ENCODE data around the gene EGFL8.
"Not testable (repeated sequence)": the region's sequence is repeated elsewhere in the genome, so short reads cannot be mapped to it uniquely, and the experiment has no call there.

The EGFL8 gene

DNA sequence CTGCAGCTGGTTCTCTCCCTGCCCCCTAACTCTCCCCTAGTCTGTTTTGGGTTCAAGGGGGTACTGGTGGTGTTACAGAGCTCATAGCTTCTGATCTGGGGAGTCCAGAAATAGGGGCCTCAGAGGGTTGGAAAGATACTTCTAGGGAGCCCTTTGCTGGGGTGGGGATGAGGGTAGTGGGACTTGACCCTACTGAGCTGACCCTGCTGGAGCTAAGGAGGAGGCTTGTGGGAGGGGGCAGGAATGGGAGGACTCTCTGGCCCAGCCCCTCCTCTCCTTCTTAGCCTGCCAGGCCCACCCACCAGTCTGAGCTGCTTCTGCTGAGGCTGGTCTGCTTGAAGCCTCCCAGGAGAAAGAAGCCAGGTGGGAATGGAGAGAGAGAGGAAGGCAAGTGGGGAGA is at the start of gene EGFL8:
Gene EGFL8, plus strand, starts transcription at position 301 of the 400 bp plus-strand sequence. CDS start 1,571 bp downstream, outside the sequence.
- no peak for DNase-seq

- no peak for DNase-seq
These were observed 49.6 kb upstream of the EGFL8 start for GRCh38 chr6:32114796-32115195.

DNA sequence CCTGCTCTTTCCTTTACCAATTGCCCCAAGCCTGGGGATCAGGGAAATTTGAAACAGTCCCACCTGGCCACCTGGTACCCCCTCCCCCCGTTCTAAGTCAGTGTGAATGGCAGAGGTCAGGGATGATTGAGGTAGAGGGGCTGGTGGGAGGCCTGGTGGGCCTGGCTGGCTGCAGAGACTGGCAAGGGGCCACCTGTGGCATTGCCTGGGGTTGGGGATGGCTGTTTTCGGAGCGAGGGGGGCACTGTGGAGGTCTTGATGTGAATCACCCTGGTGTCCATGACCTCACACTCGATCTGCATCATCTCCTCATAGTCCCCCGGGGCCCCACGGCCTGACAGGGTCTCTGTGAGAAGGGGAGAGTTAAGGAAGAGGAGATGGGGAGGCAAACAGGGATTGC is 48.8 kb upstream of the EGFL8 start:
- DNase-seq: no peak

GRCh38 chr6:32116674-32117073 is 47.7 kb upstream of the EGFL8 start:
- no peak for DNase-seq

DNA sequence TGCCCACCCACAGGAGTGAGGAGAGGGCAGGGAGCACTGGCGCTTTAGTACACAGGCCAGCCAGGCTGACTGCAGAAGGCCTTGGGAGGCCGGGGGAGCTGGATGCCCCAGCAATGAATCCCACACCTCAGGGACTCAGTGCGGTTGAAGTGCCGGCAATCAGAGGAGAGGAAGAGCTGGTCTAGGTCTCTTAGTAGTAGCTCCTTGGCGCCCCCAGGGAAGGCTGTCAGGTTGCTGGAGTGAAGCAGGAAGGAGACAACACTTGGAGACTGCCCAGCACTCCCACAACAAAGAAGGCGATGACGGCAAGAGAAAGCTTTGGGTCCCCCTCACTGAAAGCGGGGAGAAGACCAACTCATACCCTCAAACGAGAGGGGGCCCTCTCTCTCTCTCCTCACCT is 46.9 kb upstream of the EGFL8 start:
- DNase-seq: no peak

DNA sequence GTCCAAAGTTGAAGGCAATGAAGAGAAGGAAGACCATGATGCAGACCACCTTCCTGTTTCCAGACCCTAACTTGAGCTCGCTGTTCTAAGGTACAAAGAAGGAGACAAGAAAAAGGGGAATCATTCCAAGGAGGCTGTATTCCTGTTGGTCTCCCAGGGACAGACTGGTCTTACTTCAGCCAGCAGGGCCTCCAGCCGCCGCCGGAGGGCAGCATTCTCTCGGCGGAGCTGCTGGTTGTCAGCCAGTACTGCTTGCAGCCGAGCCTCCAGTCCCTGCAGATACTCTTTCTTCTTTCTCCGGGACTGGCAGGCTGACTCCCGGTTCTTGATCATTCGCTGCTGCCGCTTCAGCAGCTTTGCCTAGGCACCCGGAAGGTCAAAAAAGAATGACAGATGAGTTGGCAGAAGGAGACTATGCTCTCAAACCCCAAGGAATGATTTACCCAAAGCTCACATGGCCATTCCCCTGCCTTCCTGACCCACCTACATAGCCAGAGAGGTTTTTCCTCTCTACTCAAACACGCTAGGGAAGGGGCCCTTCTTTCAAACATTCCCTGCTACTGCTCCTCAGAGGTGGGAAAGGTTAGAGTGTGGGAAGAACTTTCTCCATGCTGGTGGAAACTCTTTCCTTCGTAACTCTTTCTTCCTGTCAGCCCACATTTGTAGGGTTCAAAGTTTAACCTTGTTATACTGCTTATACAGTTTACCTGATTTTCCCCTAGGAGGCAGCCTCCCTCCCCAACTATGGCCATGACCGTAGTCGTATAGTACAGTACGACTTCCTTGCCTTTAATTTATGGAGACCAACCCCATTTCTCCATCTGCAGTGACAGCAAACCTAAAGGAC is 45.4 kb upstream of the EGFL8 start:
- DNase-seq: peak; percentile 71

DNA sequence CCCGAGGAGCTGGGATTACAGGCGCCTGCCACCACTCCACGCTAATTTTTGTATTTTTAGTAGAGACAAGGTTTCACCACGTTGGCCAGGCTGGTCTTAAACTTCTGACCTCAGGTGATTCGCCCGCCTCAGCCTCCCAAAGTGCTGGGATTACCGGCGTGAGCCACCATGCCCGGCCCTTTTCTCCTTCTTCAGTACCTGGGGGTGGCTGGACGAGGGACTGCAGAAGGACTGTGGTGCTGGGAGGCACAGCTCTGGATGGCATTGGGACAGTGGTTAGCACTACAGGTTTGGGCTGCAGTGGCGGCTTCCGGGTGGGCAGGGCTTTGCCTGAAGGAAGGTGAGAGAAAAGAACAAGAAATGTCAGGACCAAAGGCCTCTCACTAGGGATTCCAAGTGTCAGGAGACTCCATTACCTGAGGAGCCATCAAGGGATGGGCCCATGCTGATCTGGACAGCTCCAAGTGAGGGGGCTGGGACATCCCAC is 43.8 kb upstream of the EGFL8 start:
- no peak for DNase-seq

- DNase-seq: no peak
These were observed 40.7 kb upstream of the EGFL8 start for GRCh38 chr6:32123681-32124080.

- DNase-seq: no peak
These were observed 37.5 kb upstream of the EGFL8 start for GRCh38 chr6:32126880-32127279.

DNA sequence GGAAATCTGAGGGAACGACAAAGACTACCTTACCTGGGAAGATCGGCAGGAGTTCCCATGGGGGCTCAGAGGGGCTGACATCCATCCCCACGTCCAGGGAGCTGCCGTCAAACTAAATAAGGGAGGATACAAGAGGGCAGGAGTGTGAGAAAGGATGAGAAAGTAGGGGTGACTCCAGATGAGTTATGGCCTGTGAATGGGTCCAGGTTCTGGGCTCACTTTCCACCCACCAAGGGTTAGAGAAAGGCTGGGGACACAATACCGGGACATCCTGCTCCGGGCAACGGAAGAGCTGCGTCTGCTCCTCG is 37.0 kb upstream of the EGFL8 start:
- no peak for DNase-seq

DNA sequence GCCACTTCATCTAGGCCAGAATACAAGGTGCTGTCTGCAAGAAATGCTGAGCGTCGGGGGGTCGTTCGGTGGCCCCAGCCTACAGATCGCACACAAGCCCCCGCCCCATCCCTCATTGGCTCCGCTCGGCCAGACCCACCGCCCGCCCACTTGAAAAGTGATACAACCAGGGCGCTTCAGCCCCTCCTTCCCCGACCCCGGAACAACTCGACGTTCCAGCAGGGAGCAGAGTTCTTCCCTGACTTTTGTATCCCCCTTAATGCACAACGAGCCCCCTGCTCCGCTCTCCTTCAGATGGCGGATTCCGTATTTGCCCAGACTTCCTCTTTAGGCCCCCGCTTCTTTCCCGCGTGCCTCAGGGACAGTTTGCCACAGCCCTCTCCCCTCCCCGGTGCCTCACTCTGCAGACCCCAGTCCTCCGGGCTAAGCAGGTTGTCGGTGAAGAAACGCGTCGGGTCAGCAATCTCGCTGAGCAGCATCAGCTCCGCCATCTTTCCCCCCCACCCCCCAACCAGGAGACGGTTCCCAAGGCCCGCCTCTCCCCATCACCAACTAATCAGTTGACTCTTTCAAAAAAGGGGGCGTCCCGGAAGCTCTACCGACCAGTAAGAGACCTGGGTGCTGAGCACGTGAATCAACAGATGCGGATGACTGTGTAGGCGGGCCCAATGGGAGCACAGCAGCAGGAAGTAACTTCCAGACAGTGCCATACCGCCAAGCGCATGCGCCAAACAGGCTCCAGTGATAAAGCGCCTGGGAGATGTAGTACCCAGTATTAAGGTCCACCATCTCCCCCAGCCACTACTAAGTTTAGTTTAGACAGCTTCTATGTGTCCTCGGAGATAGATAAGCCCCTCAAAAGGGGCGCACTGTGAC is 36.4 kb upstream of the EGFL8 start, which contains the start of gene ATF6B:
Gene ATF6B, minus strand, starts transcription at position 530 of the 876 bp plus-strand sequence. Its CDS starts 39 bp downstream, at position 491.
- DNase-seq: peak; percentile 99

- DNase-seq: no peak
These were observed 35.6 kb upstream of the EGFL8 start for GRCh38 chr6:32128751-32129296.

- no peak for DNase-seq
These were observed 34.9 kb upstream of the EGFL8 start for GRCh38 chr6:32129297-32130088.

DNA sequence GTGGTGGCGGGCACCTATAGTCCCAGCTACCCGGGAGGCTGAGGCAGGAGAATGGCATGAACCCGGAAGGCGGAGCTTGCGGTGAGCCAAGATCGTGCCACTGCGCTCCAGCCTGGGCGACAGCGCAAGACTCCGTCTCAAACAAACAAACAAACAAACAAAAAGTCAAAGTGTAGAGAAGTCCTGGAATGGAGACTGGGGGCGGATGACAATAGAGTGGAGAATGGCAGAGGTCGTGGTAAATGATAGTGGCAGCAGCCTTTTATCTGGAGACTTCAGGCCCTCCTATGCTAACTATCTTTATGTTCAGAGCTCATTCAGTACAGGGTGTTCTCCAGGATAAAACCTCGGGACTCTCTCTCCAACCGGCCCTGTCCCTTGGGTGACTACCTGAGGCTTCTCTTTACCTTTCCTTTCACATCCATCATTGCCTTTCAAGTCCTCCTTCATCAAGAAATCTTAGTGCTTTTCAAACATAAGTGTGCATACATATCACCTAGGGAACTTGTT is 32.9 kb upstream of the EGFL8 start:
- no peak for DNase-seq

DNA sequence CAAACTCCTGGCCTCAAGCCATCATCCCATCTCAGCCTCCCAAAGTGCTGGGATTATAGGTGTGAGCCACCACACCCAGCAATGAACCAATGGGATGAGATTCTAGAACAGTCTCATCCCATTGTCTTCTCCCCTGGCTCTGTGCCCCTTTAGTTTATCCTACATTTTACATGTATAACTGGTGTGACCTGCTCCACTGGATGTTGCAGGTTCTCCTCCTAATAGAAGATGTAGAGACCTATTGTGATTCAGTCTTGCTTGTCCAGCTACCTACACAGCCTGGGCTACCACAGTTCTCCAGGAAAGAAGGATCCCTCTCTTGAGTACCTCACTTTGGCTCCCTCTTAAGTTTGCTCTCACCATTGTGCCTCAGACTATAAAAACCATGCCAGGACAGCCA is 32.3 kb upstream of the EGFL8 start:
- no peak for DNase-seq

DNA sequence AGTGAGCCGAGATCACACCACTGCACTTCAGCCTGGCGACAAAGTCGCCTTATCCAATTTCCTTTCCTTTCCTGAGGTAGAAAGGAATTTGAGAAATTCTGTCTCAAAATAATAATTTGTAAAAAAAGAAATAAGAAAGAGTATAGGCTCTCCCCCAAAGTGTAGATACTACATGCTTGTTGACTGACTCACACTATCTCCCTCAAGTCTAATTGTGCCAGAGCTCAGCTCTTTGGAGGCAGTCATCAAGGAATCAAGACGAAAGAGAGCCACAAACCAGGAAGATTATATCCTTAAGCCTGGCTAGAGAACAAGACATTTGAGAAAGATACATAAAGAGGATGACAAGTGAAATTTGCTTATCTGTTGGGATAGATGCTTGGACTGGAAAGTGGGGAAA is 30.6 kb upstream of the EGFL8 start:
- no peak for DNase-seq

DNA sequence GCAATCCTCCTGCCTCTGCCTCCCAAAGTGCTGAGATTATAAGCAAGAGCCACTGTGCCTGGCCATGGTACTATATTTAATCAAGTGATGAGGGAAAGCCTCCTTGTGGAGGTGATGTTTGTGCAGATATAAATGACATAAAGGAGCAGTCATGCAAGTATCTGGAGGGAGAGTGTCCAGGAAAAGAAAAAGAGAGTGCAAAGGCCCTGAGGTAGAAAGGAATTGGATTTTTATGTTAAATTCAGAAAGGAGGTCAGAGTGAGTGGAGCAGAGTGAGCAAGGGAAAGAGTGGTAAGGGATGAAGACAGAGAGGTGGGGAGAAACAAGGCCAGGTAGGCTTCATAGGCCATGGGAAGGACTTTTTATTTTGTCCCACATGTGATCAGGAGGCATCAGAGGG is 26.9 kb upstream of the EGFL8 start:
- no peak for DNase-seq

DNA sequence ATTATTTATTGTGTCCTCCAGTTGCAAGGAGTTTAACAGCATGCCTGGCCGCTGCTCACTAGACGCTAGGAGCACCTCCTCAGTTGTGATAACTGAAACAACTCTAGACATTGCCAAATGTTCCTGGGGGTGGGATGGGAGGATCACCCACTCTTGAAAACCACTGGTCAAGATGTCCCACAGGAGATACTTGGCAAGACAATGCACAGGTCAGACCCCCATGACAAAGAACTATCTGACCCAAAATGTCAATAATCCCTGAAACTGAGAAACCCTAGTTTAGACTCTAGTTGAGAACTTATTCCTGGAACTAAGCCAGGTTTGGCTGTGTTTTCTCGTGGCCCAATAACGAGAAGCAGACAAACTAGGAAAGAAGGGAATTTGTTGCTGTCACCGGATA is 24.8 kb upstream of the EGFL8 start:
- no peak for DNase-seq

DNA sequence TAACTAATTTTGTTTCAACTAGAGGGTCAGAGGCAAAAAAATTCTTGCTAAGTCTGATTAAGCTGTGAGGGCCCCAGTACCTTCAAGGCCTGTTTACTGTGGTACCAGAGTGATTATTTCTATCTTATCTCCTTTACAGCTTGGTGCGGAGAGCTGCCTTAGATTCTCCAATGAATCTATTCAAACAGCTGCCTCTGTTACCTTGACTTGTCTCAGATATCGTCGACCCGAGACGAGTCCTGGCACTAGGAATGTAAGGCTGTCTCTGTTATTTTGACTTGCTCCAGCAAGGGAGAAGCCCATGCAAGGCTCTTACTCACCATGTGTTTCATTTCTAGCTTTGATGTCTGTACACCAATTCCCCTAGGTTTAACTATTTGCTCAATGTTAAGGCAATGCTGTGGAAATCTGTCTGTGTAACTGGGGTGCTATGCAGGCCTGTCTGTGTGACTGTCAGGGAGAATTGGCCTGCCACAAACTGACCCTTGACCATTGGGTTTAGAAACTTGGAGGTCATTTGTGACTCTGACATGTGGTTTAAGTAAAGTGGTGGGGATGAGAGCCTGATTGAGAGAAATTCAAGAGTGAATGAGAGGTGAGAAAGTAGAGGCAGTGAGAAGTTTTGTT is 23.9 kb upstream of the EGFL8 start:
- DNase-seq: no peak

DNA sequence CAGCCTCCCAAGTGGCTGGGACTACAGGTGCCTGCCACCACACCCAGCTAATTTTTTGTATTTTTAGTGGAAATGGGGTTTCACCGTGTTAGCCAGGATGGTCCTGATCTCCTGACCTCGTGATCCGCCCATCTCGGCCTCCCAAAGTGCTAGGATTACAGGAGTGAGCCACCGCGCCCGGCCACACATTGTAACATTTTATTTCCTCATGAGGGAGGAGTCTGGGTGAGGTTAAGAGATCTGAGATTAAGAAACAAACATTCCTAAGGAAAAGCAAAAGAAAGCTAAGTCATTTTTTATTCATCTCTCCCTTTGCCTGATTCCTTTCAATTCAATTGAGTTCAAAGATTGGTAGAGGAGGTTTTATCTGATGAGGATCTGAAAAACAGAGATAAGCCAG is 20.2 kb upstream of the EGFL8 start:
- DNase-seq: not testable (repeated sequence)

GRCh38 chr6:32146287-32146686 is 18.1 kb upstream of the EGFL8 start:
- DNase-seq: no peak

DNA sequence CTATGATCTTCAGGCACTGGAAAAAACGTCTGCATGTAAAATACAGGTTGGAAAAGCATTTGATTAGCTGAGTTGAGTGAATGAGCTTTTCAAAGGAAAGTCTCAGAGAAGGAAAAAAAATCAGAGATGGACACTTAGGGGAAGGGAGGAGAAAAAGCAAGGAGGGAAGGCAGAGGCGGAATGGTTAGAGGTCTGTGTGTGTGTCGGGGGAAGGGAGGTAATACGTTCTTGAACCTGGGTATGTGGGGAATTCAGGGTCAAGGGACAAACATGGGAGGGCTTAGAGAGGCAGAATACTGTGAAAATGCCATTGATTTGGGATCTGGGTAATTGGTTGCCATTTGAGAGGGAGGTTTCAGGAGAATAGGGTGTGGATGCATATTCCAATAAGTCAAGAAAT is 17.7 kb upstream of the EGFL8 start:
- DNase-seq: no peak

Data from CD4-positive, alpha-beta T cell treated with Interleukin-17A for 1 hour (primary cell).